A673 (cell line): ENCODE results near the gene ACYP2.

ENCODE experiments used
- CTCF ChIP-seq: fragments of 300-800, 200-600 bp; sonication (generic); conservative IDR thresholded peaks from 2 replicates; pipeline ENCODE4 v1.5.1; 2017; ENCODE audit warnings: low read depth, mild to moderate bottlenecking, antibody characterized with exemption, low read length, moderate library complexity, mixed read lengths
- EZH2 ChIP-seq: fragments of 200-600 bp; sonication (generic); IDR thresholded peaks from 2 replicates; pipeline ENCODE4 v1.6.1; 2017; ENCODE audit warnings: borderline replicate concordance, low read depth, mild to moderate bottlenecking, mixed read lengths, antibody characterized with exemption, low read length; ENCODE audit not compliant: poor library complexity, severe bottlenecking

GRCh38 chr2:54350426-54350825, 235.0 kb downstream of the ACYP2 start:
- TF ChIP-seq CTCF (no peak), EZH2 (no peak)
